Skeletal muscle satellite cell (primary cell): ENCODE data around the gene SELENOH.
"Not testable (repeated sequence)": the region's sequence is repeated elsewhere in the genome, so short reads cannot be mapped to it uniquely, and the experiment has no call there.

Source experiments
- H3K27me3 ChIP-seq: 2 replicates; pipeline ENCODE4 v1.7.0; 2013; ENCODE audit warnings: low read length; ENCODE audit not compliant: control insufficient read depth, insufficient read depth
- H3K36me3 ChIP-seq: 2 replicates; pipeline ENCODE4 v1.7.0; 2013; ENCODE audit warnings: mild to moderate bottlenecking, control low read depth, low read length; ENCODE audit not compliant: insufficient read depth
- H3K4me1 ChIP-seq: 2 replicates; pipeline ENCODE4 v1.7.0; 2013; ENCODE audit warnings: low read length; ENCODE audit not compliant: control insufficient read depth, insufficient read depth
- H3K4me2 ChIP-seq: 2 replicates; pipeline ENCODE4 v1.7.0; 2013; ENCODE audit warnings: mild to moderate bottlenecking, low read length
- H3K4me3 ChIP-seq: 2 replicates; pipeline ENCODE4 v1.7.0; 2013; ENCODE audit warnings: low read length
- H3K9ac ChIP-seq: 2 replicates; pipeline ENCODE4 v1.7.0; 2013; ENCODE audit warnings: mild to moderate bottlenecking, low read depth, low read length, moderate library complexity
- H3K9me3 ChIP-seq: replicated peaks from 2 replicates; pipeline ENCODE4 v1.7.0; 2013; ENCODE audit warnings: mild to moderate bottlenecking, control low read depth, low read length

SELENOH gene

DNA sequence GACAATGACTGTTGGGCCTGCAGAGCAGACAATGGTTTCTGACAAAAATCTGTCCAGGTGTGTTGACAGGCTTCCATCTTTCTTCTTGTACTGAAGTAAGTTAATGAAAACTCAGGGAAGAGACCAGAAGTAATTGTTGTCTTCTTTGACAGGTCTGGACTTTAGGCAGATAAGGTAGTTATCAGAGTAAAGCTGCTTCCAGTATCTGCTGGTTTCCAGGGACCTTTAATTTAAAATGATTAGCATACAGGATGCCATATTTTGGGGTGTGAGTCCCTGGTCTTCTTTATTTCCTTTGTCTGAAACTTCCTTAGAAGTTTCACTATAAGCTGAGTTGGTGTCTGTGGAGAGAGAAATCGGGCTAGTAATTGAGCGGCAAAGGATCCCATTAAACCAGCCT lies 27.5 kb upstream of the SELENOH start:
- Histone ChIP-seq H3K4me2 (peak overlapping the region; percentile 84), H3K9ac (peak overlapping the region; percentile 87), H3K9me3 (no peaks in the 10 kb centered on the region), H3K4me3 (peak overlapping the region; percentile 83), H3K27me3 (no peaks in the 10 kb centered on the region), H3K4me1 (peaks cover 19% of the 10 kb centered on the region), H3K36me3 (peaks cover 1% of the 10 kb centered on the region)

GRCh38 chr11:57716726-57717125 lies 24.6 kb upstream of the SELENOH start:
- H3K4me2 ChIP-seq, H3K9ac ChIP-seq, H3K4me3 ChIP-seq, H3K4me1 ChIP-seq, H3K27me3 ChIP-seq, H3K9me3 ChIP-seq, H3K36me3 ChIP-seq: not testable (repeated sequence)

GRCh38 chr11:57727185-57727584 lies 14.1 kb upstream of the SELENOH start:
- Histone ChIP-seq H3K27me3 (no peaks in the 10 kb centered on the region), H3K4me3 (no peak overlapping the region), H3K9ac (no peak overlapping the region), H3K9me3 (no peaks in the 10 kb centered on the region), H3K36me3 (no peaks in the 10 kb centered on the region), H3K4me2 (no peak overlapping the region), H3K4me1 (no peaks in the 10 kb centered on the region)

DNA sequence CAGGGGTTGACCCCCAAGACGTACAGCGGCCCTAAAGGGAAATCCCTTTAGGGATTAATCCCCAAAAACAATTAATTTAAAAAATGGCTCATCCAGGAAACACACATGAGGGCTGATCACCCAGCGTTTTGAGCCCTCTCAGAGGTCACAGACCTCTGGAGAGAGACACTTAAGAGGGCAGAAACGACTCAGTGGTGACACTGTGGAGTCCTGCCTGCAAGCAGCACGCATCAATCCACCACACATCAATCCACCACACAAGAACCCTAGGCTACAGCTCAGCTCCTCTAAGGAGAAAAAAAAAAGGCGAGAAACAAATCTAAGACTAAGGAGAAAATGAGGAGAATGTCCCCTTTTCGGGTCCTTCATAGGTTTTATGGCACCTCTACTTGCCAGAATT lies 12.5 kb upstream of the SELENOH start:
- Histone ChIP-seq H3K4me2 (no peak overlapping the region), H3K9ac (no peak overlapping the region), H3K9me3 (no peaks in the 10 kb centered on the region), H3K36me3 (no peaks in the 10 kb centered on the region), H3K27me3 (no peaks in the 10 kb centered on the region), H3K4me3 (no peak overlapping the region), H3K4me1 (no peaks in the 10 kb centered on the region)

- Histone ChIP-seq H3K9ac (no peak overlapping the region), H3K4me2 (no peak overlapping the region), H3K36me3 (no peaks in the 10 kb centered on the region), H3K27me3 (no peaks in the 10 kb centered on the region), H3K9me3 (no peaks in the 10 kb centered on the region), H3K4me3 (no peak overlapping the region), H3K4me1 (no peaks in the 10 kb centered on the region)
These were observed 11.8 kb upstream of the SELENOH start for GRCh38 chr11:57729479-57729878.

DNA sequence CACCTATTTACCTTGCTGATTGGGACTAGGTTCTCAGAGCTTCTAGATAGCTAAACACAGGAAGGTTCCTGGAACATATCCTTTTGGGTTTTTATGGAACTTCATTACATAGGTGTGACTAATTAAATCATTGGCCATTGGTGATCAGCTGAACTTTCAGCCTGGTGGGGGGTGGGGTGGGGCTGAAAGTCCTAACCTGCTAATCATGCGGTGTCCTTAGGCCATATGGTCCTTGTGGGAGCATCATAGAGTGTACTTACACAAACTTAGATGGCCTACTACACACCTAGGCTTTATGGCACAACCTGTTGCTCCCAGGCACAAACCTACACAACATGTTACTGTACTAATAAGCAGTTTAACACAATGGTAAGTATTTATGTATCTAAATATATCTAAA lies 8.6 kb upstream of the SELENOH start:
- no peaks in the 10 kb centered on the region for H3K9me3 ChIP-seq
- peaks cover 9% of the 10 kb centered on the region for H3K36me3 ChIP-seq
- no peak overlapping the region for H3K4me3 ChIP-seq
- H3K9ac ChIP-seq, result no peak overlapping the region
- H3K27me3 ChIP-seq, result no peaks in the 10 kb centered on the region
- H3K4me1 ChIP-seq, result no peaks in the 10 kb centered on the region
- no peak overlapping the region for H3K4me2 ChIP-seq

GRCh38 chr11:57735619-57736298 lies 5.5 kb upstream of the SELENOH start:
- H3K9me3 ChIP-seq, result no peaks in the 10 kb centered on the region
- H3K27me3 ChIP-seq, result no peaks in the 10 kb centered on the region
- H3K4me2 ChIP-seq, result no peak overlapping the region
- no peak overlapping the region for H3K9ac ChIP-seq
- H3K36me3 ChIP-seq, result peaks cover 22% of the 10 kb centered on the region
- H3K4me1 ChIP-seq, result peaks cover 1% of the 10 kb centered on the region
- H3K4me3 ChIP-seq, result no peak overlapping the region

DNA sequence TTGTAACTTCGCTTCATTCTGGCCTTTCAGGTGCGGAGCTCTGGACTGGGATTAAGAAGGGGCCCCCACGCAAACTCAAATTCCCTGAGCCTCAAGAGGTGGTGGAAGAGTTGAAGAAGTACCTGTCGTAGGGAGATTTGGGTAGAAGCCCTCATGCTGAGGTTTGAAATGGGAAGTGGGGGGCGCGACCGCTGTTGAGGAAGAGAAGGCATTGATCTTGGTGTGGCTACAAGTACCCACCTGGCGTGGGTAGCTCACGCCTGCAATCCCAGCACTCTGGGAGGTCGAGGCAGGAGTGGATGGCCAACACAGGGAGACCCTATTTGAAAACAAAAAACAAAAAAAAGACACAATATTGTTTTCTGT lies 779 bp downstream of the SELENOH start:
- H3K9me3 ChIP-seq, result no peaks in the 10 kb centered on the region
- H3K4me3 ChIP-seq, result peak overlapping the region; percentile 93
- H3K4me1 ChIP-seq, result peaks cover 10% of the 10 kb centered on the region
- peak overlapping the region; percentile 84 for H3K4me2 ChIP-seq
- peaks cover 44% of the 10 kb centered on the region for H3K36me3 ChIP-seq
- peak overlapping the region; percentile 95 for H3K9ac ChIP-seq
- no peaks in the 10 kb centered on the region for H3K27me3 ChIP-seq

DNA sequence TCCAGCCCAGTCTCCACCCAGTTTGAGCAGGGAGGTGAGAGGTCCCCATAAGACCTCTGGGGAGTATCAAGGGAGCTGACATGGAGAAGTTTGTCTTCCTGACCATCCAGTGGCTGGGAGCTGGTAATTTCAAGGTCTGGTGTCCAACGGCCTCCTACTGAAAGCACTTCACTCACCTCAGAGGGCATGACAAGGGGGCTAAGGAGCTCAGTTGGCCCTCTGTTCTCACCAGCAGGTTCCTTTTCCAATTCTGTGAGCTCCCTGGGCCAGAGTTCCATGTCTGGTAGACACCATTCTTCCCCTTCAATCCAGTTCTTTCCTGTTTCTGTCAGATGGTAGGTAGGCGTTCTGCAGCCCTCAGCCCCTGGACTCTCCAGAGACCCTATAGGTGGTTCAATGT lies 3.1 kb downstream of the SELENOH start:
- Histone ChIP-seq H3K4me3 (no peak overlapping the region), H3K9ac (no peak overlapping the region), H3K9me3 (no peaks in the 10 kb centered on the region), H3K4me1 (peaks cover 10% of the 10 kb centered on the region), H3K27me3 (no peaks in the 10 kb centered on the region), H3K36me3 (peaks cover 34% of the 10 kb centered on the region), H3K4me2 (no peak overlapping the region)

DNA sequence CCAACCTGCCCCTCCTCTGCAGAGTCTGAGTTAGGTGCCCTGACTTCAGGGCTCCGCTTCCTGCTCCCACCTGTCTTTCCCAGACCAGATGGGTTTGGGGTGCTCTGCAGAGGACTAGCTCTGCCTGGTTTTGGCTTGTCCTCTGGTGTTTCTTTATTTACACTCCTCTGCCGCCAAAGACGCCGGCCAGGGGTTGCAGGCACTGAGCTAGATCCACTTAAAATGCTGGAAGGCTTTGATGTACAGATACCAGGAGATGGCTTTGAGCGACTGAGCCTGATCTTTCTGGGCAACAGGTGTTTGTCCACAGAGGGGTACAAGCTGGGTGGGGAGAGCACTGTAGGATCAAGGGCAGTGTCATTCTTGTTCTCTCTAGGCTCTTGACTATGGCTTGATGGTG lies 3.9 kb downstream of the SELENOH start:
- H3K27me3 ChIP-seq, result no peaks in the 10 kb centered on the region
- H3K4me1 ChIP-seq, result peaks cover 10% of the 10 kb centered on the region
- H3K4me2 ChIP-seq, result no peak overlapping the region
- no peak overlapping the region for H3K9ac ChIP-seq
- H3K9me3 ChIP-seq, result no peaks in the 10 kb centered on the region
- H3K4me3 ChIP-seq, result no peak overlapping the region
- peaks cover 29% of the 10 kb centered on the region for H3K36me3 ChIP-seq

DNA sequence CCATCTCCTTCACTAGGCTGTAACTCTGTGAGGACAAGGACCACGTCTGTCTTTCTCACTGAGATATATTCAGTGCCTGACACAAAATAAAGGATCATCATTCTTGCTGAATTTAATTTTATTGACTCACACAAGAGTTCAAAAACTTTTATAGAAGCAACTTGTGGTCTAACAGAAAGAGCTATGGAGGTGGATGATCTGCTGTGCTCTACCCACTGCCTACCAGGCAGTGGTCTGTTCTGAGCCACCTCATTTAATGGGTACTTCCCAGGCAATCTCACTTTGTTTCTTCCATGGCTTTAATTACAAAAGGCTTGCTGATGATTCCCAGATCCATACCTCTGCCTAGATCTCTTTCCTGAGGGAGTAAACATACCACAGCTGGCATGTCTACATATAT lies 5.6 kb downstream of the SELENOH start:
- H3K9me3 ChIP-seq, result no peaks in the 10 kb centered on the region
- H3K4me2 ChIP-seq, result no peak overlapping the region
- H3K4me3 ChIP-seq, result no peak overlapping the region
- peaks cover 29% of the 10 kb centered on the region for H3K36me3 ChIP-seq
- peaks cover 7% of the 10 kb centered on the region for H3K4me1 ChIP-seq
- no peak overlapping the region for H3K9ac ChIP-seq
- H3K27me3 ChIP-seq, result no peaks in the 10 kb centered on the region

DNA sequence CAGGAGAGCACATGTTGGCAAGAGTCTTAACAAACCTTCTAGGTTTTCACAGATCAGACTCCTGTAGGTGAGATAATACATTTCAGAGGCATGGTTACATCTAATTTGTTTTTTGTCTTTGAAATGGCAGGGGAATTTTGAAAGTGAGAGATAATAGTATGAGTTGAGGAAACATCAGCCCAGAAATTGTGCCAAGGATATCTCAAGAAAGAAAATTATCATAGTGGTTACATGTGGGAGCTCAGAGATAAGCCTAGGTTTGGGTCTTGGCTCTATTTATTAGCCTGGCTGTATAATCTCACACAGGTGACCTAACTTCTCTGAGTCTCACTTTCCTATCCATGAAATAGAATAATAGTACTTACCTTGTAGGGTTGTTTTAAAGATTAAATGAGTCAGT lies 9.9 kb downstream of the SELENOH start:
- Histone ChIP-seq H3K4me2 (no peak overlapping the region), H3K4me3 (no peak overlapping the region), H3K9me3 (no peaks in the 10 kb centered on the region), H3K36me3 (no peaks in the 10 kb centered on the region), H3K9ac (no peak overlapping the region), H3K4me1 (no peaks in the 10 kb centered on the region), H3K27me3 (no peaks in the 10 kb centered on the region)
